GM12873 (cell line): ENCODE data around the gene HK3.

Experiments
- TF ChIP-seq, protein P1 (sequence below): IDR thresholded peaks from 2 replicates; pipeline ENCODE4 v1.5.1; 2012; ENCODE audit warnings: low read depth, mild to moderate bottlenecking, moderate library complexity, low read length, control low read depth; ENCODE audit not compliant: insufficient read depth; ENCODE audit errors: missing control alignments

HK3 gene

DNA sequence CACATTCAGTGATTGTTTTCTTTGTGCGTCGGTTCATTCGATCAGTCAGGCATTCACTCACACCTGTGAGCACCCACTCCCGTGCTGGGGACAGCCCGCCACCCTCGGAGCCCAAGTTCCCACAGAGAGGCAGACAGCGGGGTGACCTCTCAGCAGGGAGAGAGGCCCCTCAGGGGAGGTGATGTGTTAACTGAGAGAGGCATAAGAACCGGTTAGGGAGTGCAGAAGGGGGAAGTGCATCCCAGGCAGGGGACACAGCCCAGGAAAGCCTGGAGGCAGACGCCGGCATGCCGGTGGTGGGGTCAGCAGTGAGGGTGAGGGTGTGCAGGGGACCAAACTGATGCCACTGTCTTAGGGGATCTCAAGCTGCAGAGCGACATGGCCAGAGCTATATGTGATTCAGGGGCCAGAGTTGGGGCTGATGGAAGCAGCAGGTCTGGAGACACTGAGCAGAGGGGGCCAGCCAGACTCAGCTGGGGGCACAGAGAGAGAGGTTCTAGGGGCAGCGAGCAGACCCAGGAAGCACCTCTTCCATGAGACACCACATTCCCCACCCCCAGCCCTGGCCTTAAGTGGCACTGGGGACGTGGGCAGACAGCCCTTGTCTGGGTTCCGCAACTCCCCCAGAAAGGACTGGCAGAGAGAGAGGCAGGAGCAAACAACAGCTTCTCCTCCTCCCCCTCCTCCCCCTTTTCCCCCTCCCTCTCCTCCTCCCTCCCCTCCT, 35.9 kb downstream of the HK3 start:
- TF ChIP-seq, protein P1, sequence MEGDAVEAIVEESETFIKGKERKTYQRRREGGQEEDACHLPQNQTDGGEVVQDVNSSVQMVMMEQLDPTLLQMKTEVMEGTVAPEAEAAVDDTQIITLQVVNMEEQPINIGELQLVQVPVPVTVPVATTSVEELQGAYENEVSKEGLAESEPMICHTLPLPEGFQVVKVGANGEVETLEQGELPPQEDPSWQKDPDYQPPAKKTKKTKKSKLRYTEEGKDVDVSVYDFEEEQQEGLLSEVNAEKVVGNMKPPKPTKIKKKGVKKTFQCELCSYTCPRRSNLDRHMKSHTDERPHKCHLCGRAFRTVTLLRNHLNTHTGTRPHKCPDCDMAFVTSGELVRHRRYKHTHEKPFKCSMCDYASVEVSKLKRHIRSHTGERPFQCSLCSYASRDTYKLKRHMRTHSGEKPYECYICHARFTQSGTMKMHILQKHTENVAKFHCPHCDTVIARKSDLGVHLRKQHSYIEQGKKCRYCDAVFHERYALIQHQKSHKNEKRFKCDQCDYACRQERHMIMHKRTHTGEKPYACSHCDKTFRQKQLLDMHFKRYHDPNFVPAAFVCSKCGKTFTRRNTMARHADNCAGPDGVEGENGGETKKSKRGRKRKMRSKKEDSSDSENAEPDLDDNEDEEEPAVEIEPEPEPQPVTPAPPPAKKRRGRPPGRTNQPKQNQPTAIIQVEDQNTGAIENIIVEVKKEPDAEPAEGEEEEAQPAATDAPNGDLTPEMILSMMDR = no peak

DNA sequence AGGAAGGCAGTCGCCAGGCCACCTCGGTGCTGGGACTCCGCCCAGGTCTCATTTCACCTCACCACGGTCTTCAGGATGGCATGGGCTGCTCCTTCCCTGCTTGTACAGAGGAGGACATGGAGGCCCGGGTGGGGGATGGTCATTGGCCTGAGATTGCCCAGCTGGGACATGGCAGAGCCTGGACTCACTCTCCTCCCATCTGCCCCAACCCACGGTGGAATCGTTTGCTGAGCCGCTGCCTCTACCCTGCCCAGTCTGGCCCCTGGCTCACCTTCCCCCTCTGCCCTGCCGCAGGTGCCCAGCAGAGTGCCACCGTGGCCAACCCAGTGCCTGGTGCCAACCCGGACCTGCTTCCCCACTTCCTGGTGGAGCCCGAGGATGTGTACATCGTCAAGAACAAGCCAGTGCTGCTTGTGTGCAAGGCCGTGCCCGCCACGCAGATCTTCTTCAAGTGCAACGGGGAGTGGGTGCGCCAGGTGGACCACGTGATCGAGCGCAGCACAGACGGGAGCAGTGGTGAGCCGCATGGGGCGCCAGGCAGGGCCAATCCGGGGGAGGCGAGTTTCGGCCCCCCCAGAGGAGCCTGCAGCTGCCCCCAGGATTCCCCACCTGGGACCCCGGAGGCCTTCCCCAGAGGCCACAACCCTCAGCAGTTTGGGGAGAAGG, 36.7 kb downstream of the HK3 start:
- TF ChIP-seq, protein P1 = no peak

DNA sequence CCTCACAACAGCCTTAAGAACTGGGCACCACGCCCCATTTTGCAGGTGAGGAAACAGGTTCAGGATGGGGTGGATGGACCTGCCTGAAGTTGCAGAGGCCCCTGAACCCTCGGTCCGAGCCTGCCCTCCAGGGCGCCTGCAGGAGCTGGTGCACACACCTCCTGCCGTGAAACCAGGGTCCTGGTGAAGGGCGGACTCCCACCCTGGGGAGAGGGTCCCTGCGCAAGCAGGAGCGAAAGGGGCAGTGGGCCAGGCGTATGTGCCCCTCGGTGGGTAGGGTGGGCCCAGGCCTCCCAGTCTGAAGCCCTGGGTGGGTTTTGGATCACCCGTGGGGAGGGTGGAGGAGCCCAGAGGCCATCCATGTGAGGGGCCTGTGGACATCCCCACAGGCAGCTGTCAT, 37.9 kb downstream of the HK3 start:
- TF ChIP-seq, protein P1 = no peak

DNA sequence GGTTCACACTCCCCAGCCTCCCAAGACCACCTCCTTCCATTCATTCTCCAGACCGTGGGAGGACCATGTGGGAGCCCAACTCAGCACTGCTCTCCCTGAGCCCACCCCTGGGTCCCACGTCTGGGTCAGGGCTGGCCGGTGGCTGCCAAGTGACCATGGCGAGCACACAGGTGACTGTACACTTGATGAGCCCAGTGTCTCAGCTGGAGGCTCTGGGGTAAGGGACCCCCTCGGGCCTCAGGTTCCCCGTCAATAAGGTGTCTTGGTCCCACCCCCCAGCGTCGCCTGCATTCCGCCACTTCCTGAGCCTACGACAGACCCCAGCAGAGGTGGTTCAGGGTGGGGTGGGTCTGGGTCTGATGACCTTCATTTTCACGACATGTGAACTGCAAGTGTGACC, 38.8 kb downstream of the HK3 start:
- TF ChIP-seq, protein P1 = no peak

DNA sequence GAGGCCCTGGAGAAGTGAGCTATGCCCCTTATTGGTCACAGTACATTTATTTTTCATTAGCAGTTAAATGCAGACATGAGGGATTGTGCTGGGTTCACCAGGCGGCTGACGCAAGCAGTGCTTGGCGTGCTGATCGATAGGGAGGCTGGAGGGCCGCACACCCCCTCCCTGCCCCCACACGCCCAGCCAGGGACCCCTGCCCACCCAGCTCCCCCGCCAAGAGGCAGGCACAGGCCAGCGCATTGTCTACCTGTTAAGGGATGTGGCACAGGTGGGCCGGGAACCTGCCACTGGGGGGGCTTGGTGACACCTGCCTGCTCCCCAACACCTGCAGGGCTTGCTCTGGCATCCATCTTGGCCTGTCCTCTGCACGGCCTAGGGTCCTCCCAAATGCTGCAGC, 39.2 kb downstream of the HK3 start:
- TF ChIP-seq, protein P1 = no peak

DNA sequence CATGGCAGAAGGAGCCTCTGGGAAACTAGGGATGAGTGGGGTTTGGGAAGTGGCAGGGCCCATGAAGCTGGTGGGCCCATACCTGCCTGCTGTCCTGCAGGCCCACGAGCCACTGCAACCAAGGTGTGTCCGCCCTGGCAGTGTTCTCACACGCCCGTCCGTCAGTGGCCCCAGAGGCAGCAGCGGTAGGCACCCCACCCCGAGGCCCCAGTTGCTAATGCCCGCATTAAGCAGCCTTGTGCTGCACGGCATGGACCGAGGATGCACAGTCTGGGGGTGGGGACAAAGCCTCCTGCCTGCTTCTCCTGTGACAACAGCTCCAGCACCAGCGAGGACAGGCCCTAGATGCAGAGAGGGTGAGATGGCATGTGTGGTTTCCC, 41.3 kb downstream of the HK3 start:
- TF ChIP-seq, protein P1 = no peak

DNA sequence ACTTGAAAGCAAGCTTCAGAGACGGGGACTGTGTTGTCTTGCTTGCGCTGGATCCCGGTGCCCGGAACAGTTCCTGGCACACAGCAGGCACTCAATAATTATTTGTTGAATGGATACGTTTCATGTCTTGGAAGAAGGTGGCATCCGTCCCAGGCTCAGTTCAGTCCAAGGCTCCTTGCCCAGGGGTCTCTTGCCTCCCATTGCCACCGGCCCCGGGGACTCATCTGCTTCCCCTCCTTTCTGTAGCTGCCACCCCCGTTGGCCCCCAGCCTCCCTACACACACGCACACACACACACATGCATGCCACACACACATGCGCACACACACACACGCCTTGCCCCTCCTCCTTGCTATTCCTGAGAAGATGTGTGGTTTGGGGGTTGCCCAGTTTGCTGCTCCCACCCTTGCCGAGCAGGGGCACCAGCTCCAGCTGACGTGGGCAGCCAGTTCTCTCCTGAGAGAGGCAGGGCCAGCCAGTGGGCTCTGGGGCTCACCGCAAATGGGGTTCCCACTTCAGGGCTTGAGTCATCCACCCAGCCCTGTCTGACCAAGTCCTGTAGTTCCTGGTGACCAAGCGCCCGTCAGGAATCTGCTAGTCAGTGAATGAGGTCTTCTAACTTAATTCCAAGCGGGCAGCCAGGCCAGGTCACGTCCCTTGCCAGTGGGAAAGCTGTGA, 41.8 kb downstream of the HK3 start:
- TF ChIP-seq, protein P1 = no peak
